Type B pancreatic cell (in vitro differentiated cells): ENCODE results near the gene RASSF8. TPM values are rescaled to one million over a fixed set of nuclear protein-coding genes. Genes with fewer than 3 reads are reported as not detected.

Experiments used
- DNase-seq: peaks from one replicate; pipeline ENCODE4 v3.0.0; 2021; ENCODE audit warnings: mixed read lengths; ENCODE audit not compliant: unreplicated experiment; ENCODE audit errors: extremely low spot score
- H3K27ac Mint-ChIP-seq: 2 replicates; pipeline ENCODE4 v1.8.0; 2021; ENCODE audit warnings: mild to moderate bottlenecking, mixed read lengths
- H3K27me3 Mint-ChIP-seq: 2 replicates; pipeline ENCODE4 v1.8.0; 2021; ENCODE audit warnings: mixed read lengths
- H3K36me3 Mint-ChIP-seq: 2 replicates; pipeline ENCODE4 v1.8.0; 2021; ENCODE audit warnings: mixed read lengths
- H3K4me1 Mint-ChIP-seq: one replicate; pipeline ENCODE4 v1.8.0; 2021; ENCODE audit warnings: mixed read lengths; ENCODE audit not compliant: unreplicated experiment
- H3K4me3 Mint-ChIP-seq: 2 replicates; pipeline ENCODE4 v1.8.0; 2021; ENCODE audit warnings: mild to moderate bottlenecking, mixed read lengths
- H3K9me3 Mint-ChIP-seq: 2 replicates; pipeline ENCODE4 v1.8.0; 2021; ENCODE audit warnings: mixed read lengths
- total RNA-seq: library from RNA; stranded (reverse); gene quantifications from 2 replicates; pipeline ENCODE4 v1.2.1, GENCODE V29; 2021; ENCODE audit warnings: low replicate concordance
- TF ChIP-seq, protein P1 (sequence below): fragments of 200-600 bp; sonication (generic); conservative IDR thresholded peaks from 2 replicates; pipeline ENCODE4 v1.5.0; 2021; ENCODE audit warnings: antibody characterized with exemption, mild to moderate bottlenecking

Gene RASSF8
- total RNA-seq, 1 donor from 2014 or later, result 46.3 TPM

GRCh38 chr12:26000898-26001297 is 42.4 kb downstream of the RASSF8 start:
- TF ChIP-seq, protein P1, sequence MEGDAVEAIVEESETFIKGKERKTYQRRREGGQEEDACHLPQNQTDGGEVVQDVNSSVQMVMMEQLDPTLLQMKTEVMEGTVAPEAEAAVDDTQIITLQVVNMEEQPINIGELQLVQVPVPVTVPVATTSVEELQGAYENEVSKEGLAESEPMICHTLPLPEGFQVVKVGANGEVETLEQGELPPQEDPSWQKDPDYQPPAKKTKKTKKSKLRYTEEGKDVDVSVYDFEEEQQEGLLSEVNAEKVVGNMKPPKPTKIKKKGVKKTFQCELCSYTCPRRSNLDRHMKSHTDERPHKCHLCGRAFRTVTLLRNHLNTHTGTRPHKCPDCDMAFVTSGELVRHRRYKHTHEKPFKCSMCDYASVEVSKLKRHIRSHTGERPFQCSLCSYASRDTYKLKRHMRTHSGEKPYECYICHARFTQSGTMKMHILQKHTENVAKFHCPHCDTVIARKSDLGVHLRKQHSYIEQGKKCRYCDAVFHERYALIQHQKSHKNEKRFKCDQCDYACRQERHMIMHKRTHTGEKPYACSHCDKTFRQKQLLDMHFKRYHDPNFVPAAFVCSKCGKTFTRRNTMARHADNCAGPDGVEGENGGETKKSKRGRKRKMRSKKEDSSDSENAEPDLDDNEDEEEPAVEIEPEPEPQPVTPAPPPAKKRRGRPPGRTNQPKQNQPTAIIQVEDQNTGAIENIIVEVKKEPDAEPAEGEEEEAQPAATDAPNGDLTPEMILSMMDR, result no peak
- Mint-ChIP-seq H3K27ac (no peak overlapping the region), H3K4me3 (no peak overlapping the region), H3K9me3 (peaks cover 7% of the 10 kb centered on the region), H3K4me1 (peaks cover 8% of the 10 kb centered on the region), H3K36me3 (peaks cover 35% of the 10 kb centered on the region), H3K27me3 (no peaks in the 10 kb centered on the region)
- DNase-seq, result no peak

GRCh38 chr12:26001530-26001929 is 43.0 kb downstream of the RASSF8 start:
- TF ChIP-seq, protein P1, result no peak
- peaks cover 40% of the 10 kb centered on the region for H3K36me3 Mint-ChIP-seq
- no peaks in the 10 kb centered on the region for H3K27me3 Mint-ChIP-seq
- peaks cover 7% of the 10 kb centered on the region for H3K9me3 Mint-ChIP-seq
- no peak for DNase-seq
- no peak overlapping the region for H3K27ac Mint-ChIP-seq
- H3K4me1 Mint-ChIP-seq, result peaks cover 8% of the 10 kb centered on the region
- no peak overlapping the region for H3K4me3 Mint-ChIP-seq

DNA sequence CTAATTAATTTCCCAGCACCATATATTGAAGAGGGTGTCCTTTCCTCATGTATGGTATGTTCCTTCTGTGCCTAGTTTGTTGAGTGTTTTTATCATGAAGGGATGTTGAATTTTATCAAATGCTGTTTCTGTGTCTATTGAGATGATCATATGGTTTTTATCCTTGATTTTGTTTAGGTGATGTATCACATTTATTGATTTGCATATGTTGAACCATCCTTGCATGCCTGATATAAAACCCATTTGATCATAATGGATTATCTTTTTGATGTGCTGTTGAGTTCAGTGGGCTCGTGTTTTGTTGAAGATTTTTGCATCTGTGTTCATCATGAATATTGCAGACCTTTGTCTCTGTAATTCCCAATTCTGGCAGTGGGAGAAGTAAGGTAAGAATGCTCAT is 44.6 kb downstream of the RASSF8 start:
- no peaks in the 10 kb centered on the region for H3K4me1 Mint-ChIP-seq
- H3K27me3 Mint-ChIP-seq, result no peaks in the 10 kb centered on the region
- TF ChIP-seq, protein P1, result no peak
- H3K36me3 Mint-ChIP-seq, result peaks cover 40% of the 10 kb centered on the region
- DNase-seq, result no peak
- H3K9me3 Mint-ChIP-seq, result peaks cover 7% of the 10 kb centered on the region
- H3K27ac Mint-ChIP-seq, result no peak overlapping the region
- no peak overlapping the region for H3K4me3 Mint-ChIP-seq

DNA sequence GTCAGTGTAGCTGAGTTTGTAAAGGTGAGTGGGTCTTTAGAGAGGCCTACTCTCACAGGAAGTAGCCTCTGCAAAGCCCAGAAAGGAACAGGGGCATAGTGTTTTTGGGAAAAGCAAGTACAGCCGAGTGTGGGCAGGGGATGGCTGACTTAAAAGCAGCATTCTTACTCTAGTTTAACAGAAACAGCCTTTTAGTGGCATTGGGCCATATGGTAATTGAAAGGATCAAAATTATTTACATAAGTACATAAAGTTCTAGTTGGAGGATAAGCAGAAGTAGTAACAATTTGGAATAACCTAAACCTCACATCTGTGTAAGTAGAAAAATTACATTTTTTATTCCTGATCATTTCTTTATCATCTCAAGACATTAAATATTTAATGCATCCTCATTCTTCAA is 49.1 kb downstream of the RASSF8 start:
- H3K4me3 Mint-ChIP-seq, result no peak overlapping the region
- DNase-seq, result no peak
- TF ChIP-seq, protein P1, result no peak
- no peaks in the 10 kb centered on the region for H3K27me3 Mint-ChIP-seq
- peaks cover 13% of the 10 kb centered on the region for H3K4me1 Mint-ChIP-seq
- no peak overlapping the region for H3K27ac Mint-ChIP-seq
- H3K9me3 Mint-ChIP-seq, result peaks cover 7% of the 10 kb centered on the region
- H3K36me3 Mint-ChIP-seq, result peaks cover 39% of the 10 kb centered on the region

DNA sequence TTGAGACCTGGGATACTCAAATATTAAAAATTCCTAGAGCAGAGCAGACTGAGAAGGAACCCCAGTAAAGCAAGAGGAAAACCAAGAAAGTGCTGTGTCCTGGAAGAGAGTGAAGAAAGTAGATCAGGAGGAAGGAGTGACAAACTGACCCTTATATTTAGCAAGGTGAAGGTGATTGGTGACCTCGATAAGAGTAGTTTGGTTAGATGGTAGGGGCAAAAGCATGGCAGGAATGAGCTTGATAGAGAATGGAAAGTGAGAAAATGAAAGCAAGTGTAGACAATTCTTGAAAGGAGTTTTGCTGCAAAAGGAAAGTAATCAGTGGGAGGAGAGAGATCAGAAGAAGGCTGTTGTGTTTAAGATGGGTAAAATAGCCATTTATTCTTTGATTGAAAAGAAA is 51.1 kb downstream of the RASSF8 start:
- H3K4me3 Mint-ChIP-seq, result no peak overlapping the region
- H3K9me3 Mint-ChIP-seq, result no peaks in the 10 kb centered on the region
- TF ChIP-seq, protein P1, result no peak
- H3K27me3 Mint-ChIP-seq, result no peaks in the 10 kb centered on the region
- no peak overlapping the region for H3K27ac Mint-ChIP-seq
- peaks cover 26% of the 10 kb centered on the region for H3K36me3 Mint-ChIP-seq
- DNase-seq, result no peak
- peaks cover 13% of the 10 kb centered on the region for H3K4me1 Mint-ChIP-seq

GRCh38 chr12:26010293-26010821 is 51.9 kb downstream of the RASSF8 start:
- Mint-ChIP-seq H3K36me3 (peaks cover 25% of the 10 kb centered on the region), H3K9me3 (no peaks in the 10 kb centered on the region), H3K4me3 (no peak overlapping the region), H3K27ac (peak overlapping the region; percentile 12), H3K27me3 (no peaks in the 10 kb centered on the region), H3K4me1 (peaks cover 13% of the 10 kb centered on the region)
- TF ChIP-seq, protein P1, result no peak
- no peak for DNase-seq
